H1 (cell line): Measurements from ENCODE around the gene TOR1AIP1. TPM values are rescaled to one million over a fixed set of nuclear protein-coding genes. Genes with fewer than 3 reads are reported as not detected.
A peak's percentile ranks its signal among the peaks of the same experiment; 100 is the strongest.

ENCODE experiments used
- CEBPB ChIP-seq: IDR thresholded peaks from 2 replicates; pipeline ENCODE4 v1.6.1; 2012; ENCODE audit warnings: low read depth, low read length
- PHF8 ChIP-seq: fragments of 200-600 bp; sonication (generic); conservative IDR thresholded peaks from 2 replicates; pipeline ENCODE4 v1.7.1; 2012; ENCODE audit warnings: low read depth, mild to moderate bottlenecking, inconsistent platforms, low read length, moderate library complexity
- POLR2AphosphoS5 ChIP-seq: IDR thresholded peaks from 2 replicates; pipeline ENCODE4 v1.6.1; 2011; ENCODE audit warnings: low read depth, low read length
- polyA plus RNA-seq, 7 experiments: library from polyadenylated mRNA; depleted of rRNA in 3 of 7; stranded (reverse) in 5 of 7; unstranded in 2 of 7; fragments of >200 nt in 5 of 7; fragments of 200-250 nt in 2 of 7; gene quantifications; 1 replicate in 5 of 7; 2 replicates in 1 of 7; 4 replicates in 1 of 7; pipeline versions ENCODE4 v1.2.1 to v1.2.3, GENCODE V29; 2011 to 2013; ENCODE audit warnings: missing spikeins in 2 of 7, mixed read lengths in 2 of 7
- total RNA-seq: library from RNA; stranded (reverse); fragmentation: NEBNext Ultra II Directional; extraction: Animal tissue kit (Norgen Biotek cat#: 25700); gene quantifications from 2 replicates; pipeline ENCODE4 v1.2.1, GENCODE V29; 2021
- TF ChIP-seq, protein P1 (sequence below): fragments of 300-600 bp; sonication (generic); IDR thresholded peaks from 2 replicates; pipeline ENCODE4 v1.7.1; 2012; ENCODE audit warnings: low read length, moderate library complexity, mild to moderate bottlenecking, inconsistent platforms; ENCODE audit not compliant: insufficient replicate concordance

Gene TOR1AIP1
- total and polyA plus RNA-seq, 2 of the 8 experiments (the other 6 are each of a cell fraction or from before 2014, with no cell fraction given): 5.7 to 22.8 TPM

DNA sequence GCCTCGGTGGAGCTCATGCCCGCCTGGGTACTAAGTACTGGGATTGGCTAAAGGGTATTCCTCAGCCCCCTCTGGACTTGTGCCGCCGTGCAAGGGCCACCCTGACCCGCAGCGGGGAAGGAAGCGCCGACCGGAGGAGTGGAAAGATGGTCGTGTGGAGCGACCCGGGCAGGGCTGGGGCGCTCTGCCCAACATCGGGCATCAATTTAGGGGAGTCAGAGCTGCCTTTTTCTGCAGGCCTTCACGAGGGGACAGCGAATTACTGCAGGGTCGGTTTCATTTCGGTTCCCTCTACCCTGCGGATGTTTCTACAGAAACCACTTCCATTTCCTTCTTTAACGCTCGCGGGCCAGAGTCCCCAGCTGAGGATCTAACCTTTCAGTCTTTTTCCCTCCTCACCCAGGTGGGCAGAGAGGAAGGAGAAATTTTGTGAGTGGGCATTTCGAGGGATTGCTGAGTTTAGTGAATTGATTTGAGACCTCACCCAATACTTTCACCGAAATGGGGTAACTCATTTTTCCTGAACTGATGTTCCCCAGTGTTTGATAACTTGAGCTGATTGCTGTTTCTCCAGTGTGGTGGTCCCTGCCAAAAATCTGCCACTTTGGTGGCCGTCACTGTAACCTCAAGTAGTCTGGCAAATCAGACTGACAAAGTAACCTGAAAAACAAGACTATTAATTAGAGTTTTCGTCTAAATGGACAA is 1.1 kb downstream of the TOR1AIP1 start (continued):
- TF ChIP-seq, protein P1, sequence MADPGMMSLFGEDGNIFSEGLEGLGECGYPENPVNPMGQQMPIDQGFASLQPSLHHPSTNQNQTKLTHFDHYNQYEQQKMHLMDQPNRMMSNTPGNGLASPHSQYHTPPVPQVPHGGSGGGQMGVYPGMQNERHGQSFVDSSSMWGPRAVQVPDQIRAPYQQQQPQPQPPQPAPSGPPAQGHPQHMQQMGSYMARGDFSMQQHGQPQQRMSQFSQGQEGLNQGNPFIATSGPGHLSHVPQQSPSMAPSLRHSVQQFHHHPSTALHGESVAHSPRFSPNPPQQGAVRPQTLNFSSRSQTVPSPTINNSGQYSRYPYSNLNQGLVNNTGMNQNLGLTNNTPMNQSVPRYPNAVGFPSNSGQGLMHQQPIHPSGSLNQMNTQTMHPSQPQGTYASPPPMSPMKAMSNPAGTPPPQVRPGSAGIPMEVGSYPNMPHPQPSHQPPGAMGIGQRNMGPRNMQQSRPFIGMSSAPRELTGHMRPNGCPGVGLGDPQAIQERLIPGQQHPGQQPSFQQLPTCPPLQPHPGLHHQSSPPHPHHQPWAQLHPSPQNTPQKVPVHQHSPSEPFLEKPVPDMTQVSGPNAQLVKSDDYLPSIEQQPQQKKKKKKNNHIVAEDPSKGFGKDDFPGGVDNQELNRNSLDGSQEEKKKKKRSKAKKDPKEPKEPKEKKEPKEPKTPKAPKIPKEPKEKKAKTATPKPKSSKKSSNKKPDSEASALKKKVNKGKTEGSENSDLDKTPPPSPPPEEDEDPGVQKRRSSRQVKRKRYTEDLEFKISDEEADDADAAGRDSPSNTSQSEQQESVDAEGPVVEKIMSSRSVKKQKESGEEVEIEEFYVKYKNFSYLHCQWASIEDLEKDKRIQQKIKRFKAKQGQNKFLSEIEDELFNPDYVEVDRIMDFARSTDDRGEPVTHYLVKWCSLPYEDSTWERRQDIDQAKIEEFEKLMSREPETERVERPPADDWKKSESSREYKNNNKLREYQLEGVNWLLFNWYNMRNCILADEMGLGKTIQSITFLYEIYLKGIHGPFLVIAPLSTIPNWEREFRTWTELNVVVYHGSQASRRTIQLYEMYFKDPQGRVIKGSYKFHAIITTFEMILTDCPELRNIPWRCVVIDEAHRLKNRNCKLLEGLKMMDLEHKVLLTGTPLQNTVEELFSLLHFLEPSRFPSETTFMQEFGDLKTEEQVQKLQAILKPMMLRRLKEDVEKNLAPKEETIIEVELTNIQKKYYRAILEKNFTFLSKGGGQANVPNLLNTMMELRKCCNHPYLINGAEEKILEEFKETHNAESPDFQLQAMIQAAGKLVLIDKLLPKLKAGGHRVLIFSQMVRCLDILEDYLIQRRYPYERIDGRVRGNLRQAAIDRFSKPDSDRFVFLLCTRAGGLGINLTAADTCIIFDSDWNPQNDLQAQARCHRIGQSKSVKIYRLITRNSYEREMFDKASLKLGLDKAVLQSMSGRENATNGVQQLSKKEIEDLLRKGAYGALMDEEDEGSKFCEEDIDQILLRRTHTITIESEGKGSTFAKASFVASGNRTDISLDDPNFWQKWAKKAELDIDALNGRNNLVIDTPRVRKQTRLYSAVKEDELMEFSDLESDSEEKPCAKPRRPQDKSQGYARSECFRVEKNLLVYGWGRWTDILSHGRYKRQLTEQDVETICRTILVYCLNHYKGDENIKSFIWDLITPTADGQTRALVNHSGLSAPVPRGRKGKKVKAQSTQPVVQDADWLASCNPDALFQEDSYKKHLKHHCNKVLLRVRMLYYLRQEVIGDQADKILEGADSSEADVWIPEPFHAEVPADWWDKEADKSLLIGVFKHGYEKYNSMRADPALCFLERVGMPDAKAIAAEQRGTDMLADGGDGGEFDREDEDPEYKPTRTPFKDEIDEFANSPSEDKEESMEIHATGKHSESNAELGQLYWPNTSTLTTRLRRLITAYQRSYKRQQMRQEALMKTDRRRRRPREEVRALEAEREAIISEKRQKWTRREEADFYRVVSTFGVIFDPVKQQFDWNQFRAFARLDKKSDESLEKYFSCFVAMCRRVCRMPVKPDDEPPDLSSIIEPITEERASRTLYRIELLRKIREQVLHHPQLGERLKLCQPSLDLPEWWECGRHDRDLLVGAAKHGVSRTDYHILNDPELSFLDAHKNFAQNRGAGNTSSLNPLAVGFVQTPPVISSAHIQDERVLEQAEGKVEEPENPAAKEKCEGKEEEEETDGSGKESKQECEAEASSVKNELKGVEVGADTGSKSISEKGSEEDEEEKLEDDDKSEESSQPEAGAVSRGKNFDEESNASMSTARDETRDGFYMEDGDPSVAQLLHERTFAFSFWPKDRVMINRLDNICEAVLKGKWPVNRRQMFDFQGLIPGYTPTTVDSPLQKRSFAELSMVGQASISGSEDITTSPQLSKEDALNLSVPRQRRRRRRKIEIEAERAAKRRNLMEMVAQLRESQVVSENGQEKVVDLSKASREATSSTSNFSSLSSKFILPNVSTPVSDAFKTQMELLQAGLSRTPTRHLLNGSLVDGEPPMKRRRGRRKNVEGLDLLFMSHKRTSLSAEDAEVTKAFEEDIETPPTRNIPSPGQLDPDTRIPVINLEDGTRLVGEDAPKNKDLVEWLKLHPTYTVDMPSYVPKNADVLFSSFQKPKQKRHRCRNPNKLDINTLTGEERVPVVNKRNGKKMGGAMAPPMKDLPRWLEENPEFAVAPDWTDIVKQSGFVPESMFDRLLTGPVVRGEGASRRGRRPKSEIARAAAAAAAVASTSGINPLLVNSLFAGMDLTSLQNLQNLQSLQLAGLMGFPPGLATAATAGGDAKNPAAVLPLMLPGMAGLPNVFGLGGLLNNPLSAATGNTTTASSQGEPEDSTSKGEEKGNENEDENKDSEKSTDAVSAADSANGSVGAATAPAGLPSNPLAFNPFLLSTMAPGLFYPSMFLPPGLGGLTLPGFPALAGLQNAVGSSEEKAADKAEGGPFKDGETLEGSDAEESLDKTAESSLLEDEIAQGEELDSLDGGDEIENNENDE: no peak
- no peak for TF ChIP-seq CEBPB
- peak; percentile 39; the same call in 1 of the 2 replicates for TF ChIP-seq PHF8
- TF ChIP-seq POLR2AphosphoS5: no peak
